ENCODE results near the gene RUNX3. TPM values are rescaled to one million over a fixed set of nuclear protein-coding genes. Genes with fewer than 3 reads are reported as not detected.

Gene RUNX3
- total and polyA plus RNA-seq, 2 donors from 2014 or later: 0.47 to 7.9 TPM

- intact Hi-C loops (cut with DNase I): loop anchor here (10.0 kb wide), 1 partner anchor 348 kb away; no protein-coding TSS in a partner anchor
- H3K27me3 ChIP-seq (ENCODE audit: control insufficient read depth, insufficient read depth, low read length): no peaks in the 10 kb centered on the region
- H3K36me3 ChIP-seq (ENCODE audit: control insufficient read depth in 2 of 3, insufficient read depth in 3 of 3, low read length in 3 of 3): no peaks in the 10 kb centered on the region
- no peak for TF ChIP-seq CTCF (IDR thresholded peaks at IDR 0.05; ENCODE audit: borderline replicate concordance, extremely low read depth, insufficient read depth)
- H3K4me1 ChIP-seq (ENCODE audit: control insufficient read depth in 2 of 3, insufficient read depth in 2 of 3, low read depth in 1 of 3, low read length in 3 of 3): no peaks in the 10 kb centered on the region
- H3K9me3 ChIP-seq (ENCODE audit: control insufficient read depth in 2 of 3, insufficient read depth in 1 of 3, low read length in 3 of 3): no peaks in the 10 kb centered on the region
- FAIRE-seq (no peak), DNase-seq (no peak)
- no peak overlapping the region for H3K4me3 ChIP-seq (ENCODE audit: low read length in 3 of 3)
- no peak overlapping the region for H3K27ac ChIP-seq (ENCODE audit: low read depth in 2 of 2, low read length in 2 of 2)
- H3K9ac ChIP-seq (ENCODE audit: low read length in 3 of 3): no peak overlapping the region
Observed at GRCh38 chr1:24856787-24857506, 73.1 kb downstream of the RUNX3 start.

GRCh38 chr1:24855474-24855873 lies 74.6 kb downstream of the RUNX3 start:
- Histone ChIP-seq H3K36me3 (ENCODE audit: control insufficient read depth in 2 of 3, insufficient read depth in 3 of 3, low read length in 3 of 3) (no peaks in the 10 kb centered on the region), H3K9ac (ENCODE audit: low read length in 3 of 3) (no peak overlapping the region), H3K27me3 (ENCODE audit: control insufficient read depth, insufficient read depth, low read length) (no peaks in the 10 kb centered on the region), H3K4me3 (ENCODE audit: low read length in 3 of 3) (no peak overlapping the region), H3K4me1 (ENCODE audit: control insufficient read depth in 2 of 3, insufficient read depth in 2 of 3, low read depth in 1 of 3, low read length in 3 of 3) (no peaks in the 10 kb centered on the region), H3K27ac (ENCODE audit: low read depth in 2 of 2, low read length in 2 of 2) (no peak overlapping the region), H3K9me3 (ENCODE audit: control insufficient read depth in 2 of 3, insufficient read depth in 1 of 3, low read length in 3 of 3) (no peaks in the 10 kb centered on the region)
- DNase-seq: no peak
- intact Hi-C loops (cut with DNase I): loop anchor here (10.0 kb wide), 1 partner anchor 349 kb away; no protein-coding TSS in a partner anchor
- no peak for TF ChIP-seq CTCF (IDR thresholded peaks at IDR 0.05; ENCODE audit: borderline replicate concordance, extremely low read depth, insufficient read depth)
- FAIRE-seq: no peak

GRCh38 chr1:24853649-24854048 lies 76.4 kb downstream of the RUNX3 start:
- TF ChIP-seq CTCF (IDR thresholded peaks at IDR 0.05; ENCODE audit: borderline replicate concordance, extremely low read depth, insufficient read depth): no peak
- peak in 3 of 5 donors; percentile 40 to 90 (median 62) for DNase-seq
- Histone ChIP-seq H3K9me3 (ENCODE audit: control insufficient read depth in 2 of 3, insufficient read depth in 1 of 3, low read length in 3 of 3) (no peaks in the 10 kb centered on the region), H3K36me3 (ENCODE audit: control insufficient read depth in 2 of 3, insufficient read depth in 3 of 3, low read length in 3 of 3) (no peaks in the 10 kb centered on the region), H3K27ac (ENCODE audit: low read depth in 2 of 2, low read length in 2 of 2) (no peak overlapping the region), H3K27me3 (ENCODE audit: control insufficient read depth, insufficient read depth, low read length) (no peaks in the 10 kb centered on the region), H3K9ac (ENCODE audit: low read length in 3 of 3) (no peak overlapping the region), H3K4me1 (ENCODE audit: control insufficient read depth in 2 of 3, insufficient read depth in 2 of 3, low read depth in 1 of 3, low read length in 3 of 3) (no peaks in the 10 kb centered on the region), H3K4me3 (ENCODE audit: low read length in 3 of 3) (no peak overlapping the region)
- intact Hi-C loops (cut with DNase I): loop anchor here (10.0 kb wide), 1 partner anchor 351 kb away; no protein-coding TSS in a partner anchor
- FAIRE-seq: no peak
